Epithelial cell of proximal tubule (primary cell): ENCODE results near the gene TLCD1. TPM values are rescaled to one million over a fixed set of nuclear protein-coding genes. Genes with fewer than 3 reads are reported as not detected.
"Not testable (repeated sequence)": the region's sequence is repeated elsewhere in the genome, so short reads cannot be mapped to it uniquely, and the experiment has no call there.

Experiments used
- DNase-seq: peaks from one replicate; pipeline ENCODE4 v3.0.0-alpha.2; 2011; ENCODE audit warnings: low read depth
- H3K4me3 ChIP-seq: 2 replicates; pipeline ENCODE4 v1.5.1; 2011; ENCODE audit warnings: low read depth, mild to moderate bottlenecking, low read length
- total RNA-seq: library from RNA; depleted of rRNA; stranded (reverse); fragments of >200 nt; gene quantifications from 2 replicates; pipeline ENCODE4 v1.2.3, GENCODE V29; 2015
- TF ChIP-seq, protein P1 (sequence below): conservative IDR thresholded peaks from 2 replicates; pipeline ENCODE4 v1.5.1; 2012; ENCODE audit warnings: low read depth, mild to moderate bottlenecking, low read length

TLCD1 gene
- total RNA-seq, 1 donor from 2014 or later, result 14.5 TPM

DNA sequence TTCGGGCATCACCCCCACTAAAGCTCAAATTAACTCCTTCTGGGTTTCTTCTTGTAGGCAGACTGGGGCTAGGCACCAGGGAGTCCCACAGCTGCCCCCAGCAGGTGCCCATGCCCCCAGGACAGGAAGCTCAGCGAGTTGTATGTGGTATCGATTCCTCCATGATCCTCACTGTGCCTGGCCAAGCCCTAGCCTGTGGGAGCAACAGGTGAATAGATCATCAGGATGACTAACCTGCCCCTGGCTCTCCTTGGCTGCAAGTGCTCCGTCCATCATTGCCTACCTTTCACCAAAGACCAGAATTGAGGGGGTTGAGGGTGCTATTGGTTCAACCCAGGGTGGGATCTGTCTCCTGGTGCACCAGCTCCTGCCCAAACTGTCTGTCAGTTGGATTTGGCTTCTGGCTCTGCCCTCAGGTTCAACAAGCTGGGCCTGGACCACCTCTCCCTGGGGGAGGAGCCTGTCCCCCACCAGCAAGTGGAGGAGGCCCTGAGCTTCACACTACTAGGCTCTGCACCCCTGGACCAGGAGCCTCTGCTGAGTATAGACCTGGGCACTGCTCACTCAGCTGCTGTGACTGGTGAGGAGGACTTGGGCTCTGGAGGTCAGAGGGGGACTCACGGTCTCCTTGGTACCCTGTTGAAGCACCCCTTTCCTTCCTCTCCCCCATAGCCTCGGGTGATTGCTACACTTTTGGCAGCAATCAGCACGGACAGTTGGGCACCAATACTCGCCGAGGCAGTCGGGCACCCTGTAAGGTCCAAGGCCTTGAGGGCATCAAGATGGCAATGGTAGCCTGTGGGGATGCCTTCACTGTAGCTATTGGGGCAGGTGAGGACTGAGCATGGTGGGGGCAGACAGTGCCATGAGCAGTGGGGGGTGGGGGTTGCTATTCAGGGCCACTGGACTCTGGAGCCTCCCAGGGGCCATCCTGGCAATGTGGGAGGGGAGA, 14.6 kb upstream of the TLCD1 start:
- H3K4me3 ChIP-seq, result no peak overlapping the region
- TF ChIP-seq, protein P1, sequence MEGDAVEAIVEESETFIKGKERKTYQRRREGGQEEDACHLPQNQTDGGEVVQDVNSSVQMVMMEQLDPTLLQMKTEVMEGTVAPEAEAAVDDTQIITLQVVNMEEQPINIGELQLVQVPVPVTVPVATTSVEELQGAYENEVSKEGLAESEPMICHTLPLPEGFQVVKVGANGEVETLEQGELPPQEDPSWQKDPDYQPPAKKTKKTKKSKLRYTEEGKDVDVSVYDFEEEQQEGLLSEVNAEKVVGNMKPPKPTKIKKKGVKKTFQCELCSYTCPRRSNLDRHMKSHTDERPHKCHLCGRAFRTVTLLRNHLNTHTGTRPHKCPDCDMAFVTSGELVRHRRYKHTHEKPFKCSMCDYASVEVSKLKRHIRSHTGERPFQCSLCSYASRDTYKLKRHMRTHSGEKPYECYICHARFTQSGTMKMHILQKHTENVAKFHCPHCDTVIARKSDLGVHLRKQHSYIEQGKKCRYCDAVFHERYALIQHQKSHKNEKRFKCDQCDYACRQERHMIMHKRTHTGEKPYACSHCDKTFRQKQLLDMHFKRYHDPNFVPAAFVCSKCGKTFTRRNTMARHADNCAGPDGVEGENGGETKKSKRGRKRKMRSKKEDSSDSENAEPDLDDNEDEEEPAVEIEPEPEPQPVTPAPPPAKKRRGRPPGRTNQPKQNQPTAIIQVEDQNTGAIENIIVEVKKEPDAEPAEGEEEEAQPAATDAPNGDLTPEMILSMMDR, result no peak
- DNase-seq, result no peak

DNA sequence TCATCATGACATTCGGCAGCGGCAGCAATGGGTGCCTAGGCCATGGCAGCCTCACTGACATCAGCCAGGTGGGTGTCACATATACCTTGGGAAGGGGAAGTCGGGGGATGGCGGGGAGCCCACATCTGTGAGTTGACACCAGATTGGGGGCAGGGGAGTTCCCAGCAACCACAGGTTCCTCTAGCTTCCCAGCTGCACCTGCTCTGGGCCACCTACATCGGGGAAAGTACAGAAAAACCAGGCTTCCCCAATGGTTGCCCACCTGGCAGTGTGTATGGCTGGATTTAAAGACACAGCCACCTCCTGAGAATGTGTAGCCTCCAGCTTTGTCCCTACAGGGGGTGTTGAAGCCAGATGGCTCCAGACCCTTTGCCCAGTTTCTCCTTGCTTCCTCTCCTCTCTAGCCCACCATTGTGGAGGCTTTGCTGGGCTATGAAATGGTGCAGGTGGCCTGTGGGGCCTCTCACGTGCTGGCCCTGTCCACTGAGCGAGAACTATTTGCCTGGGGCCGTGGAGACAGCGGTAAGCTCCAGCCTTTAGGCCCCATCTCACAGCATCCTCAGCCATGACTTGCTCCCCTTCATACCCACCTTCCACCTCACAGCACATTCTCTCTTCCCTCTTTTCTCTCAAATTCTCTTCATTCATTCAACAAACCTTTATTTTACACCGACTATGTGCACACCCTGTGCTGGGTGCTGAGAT, 12.8 kb upstream of the TLCD1 start:
- DNase-seq, result no peak

DNA sequence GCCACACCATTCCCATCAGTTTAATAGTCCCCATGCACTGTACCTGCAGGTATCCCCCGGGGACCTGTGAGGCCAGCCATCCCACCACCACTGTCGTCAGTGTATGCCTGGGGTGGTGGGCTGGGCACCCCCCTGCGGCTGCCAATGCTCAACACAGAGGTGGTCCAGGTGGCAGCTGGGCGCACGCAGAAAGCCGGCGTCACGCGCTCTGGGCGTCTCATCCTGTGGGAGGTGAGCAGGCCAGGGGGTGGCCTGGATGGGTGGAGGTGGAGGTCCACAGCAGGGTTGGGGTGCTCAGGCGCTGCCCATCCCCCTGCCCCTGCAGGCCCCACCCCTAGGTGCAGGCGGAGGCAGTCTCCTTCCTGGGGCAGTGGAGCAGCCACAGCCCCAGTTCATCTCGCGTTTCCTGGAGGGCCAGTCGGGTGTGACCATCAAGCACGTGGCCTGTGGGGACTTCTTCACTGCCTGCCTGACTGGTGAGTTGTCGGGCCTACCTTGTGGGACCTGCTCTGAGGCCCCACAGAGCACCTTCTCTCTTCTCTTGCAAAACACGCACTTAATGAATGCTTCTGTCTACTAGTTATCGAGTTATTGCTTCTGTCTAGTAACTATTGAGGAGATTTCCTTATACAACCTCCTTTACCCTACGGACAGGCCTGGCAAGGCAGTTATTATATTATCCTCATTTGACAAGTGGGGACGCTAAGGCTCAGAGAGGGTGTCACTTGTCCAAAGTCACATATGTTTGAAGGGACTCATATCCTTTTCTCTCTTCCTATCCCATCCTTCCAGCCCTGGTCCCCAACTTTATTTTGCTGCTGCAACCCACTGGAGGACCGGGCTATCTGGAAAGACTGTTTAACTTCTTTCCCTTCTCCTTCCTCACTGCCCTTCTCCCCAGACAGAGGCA, 12.0 kb upstream of the TLCD1 start:
- TF ChIP-seq, protein P1, result no peak
- H3K4me3 ChIP-seq, result no peak overlapping the region
- no peak for DNase-seq

More for the DNA sequence above, 12.8 kb upstream of the TLCD1 start:
- no peak overlapping the region for H3K4me3 ChIP-seq
- TF ChIP-seq, protein P1, result no peak

DNA sequence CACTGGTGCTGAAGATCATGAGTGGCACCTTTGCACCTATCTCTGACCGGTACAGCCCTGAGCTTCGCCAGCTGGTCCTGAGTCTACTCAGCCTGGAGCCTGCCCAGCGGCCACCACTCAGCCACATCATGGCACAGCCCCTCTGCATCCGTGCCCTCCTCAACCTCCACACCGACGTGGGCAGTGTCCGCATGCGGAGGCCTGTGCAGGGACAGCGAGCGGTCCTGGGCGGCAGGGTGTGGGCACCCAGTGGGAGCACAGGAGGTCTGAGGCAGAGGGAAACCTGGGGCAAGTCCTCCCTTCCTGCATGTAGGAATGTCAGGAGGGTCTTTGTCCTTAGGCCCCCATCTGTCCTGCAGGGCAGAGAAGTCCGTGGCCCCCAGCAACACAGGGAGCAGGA, 11.3 kb upstream of the TLCD1 start:
- no peak overlapping the region for H3K4me3 ChIP-seq
- DNase-seq, result no peak
- TF ChIP-seq, protein P1, result no peak

DNA sequence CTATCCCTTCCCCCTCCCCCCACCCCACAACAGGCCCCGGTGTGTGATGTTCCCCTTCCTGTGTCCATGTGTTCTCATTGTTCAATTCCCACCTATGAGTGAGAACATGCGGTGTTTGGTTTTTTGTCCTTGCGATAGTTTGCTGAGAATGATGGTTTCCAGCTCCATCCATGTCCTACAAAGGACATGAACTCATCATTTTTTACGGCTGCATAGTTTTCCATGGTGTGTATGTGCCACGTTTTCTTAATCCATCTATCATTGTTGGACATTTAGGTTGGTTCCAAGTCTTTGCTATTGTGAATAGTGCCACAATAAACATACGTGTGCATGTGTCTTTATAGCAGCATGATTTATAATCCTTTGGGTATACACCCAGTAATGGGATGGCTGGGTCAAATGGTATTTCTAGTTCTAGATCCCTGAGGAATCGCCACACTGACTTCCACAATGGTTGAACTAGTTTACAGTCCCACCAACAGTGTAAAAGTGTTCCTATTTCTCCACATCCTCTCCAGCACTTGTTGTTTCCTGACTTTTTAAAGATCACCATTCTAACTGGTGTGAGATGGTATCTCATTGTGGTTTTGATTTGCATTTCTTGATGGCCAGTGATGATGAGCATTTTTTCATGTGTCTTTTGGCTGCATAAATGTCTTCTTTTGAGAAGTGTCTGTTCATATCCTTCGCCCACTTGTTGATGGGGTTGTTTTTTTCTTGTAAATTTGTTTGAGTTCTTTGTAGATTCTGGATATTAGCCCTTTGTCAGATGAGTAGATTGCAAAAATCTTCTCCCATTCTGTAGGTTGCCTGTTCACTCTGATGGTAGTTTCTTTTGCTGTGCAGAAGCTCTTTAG, 10.1 kb upstream of the TLCD1 start:
- not testable (repeated sequence) for H3K4me3 ChIP-seq, DNase-seq

DNA sequence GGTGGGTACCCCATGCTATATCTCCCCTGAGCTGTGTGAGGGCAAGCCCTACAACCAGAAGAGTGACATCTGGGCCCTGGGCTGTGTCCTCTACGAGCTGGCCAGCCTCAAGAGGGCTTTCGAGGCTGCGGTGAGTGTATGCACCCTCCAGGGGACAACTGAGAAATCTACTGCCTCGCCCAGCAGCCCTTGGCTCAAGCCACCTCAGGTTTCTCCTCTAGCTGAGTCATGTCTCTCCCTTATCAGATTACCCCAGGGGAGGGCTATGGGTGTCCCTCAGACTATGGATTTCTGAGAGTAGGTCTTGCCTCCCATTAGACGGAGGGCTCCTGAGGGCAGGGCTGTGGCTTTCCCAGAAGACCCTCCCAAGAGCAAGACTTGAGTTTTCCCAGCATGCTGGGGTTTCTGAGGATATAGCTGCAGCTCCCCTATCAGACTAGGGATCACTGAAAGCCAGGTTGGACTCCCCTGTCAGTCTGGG, 9.2 kb upstream of the TLCD1 start:
- DNase-seq, result no peak
- TF ChIP-seq, protein P1, result no peak
- H3K4me3 ChIP-seq, result no peak overlapping the region
